A673 (cell line): Measurements from ENCODE around the gene ANAPC2.

Experiments used
- EZH2 ChIP-seq: fragments of 200-600 bp; sonication (generic); IDR thresholded peaks from 2 replicates; pipeline ENCODE4 v1.6.1; 2017; ENCODE audit warnings: borderline replicate concordance, low read depth, mild to moderate bottlenecking, mixed read lengths, antibody characterized with exemption, low read length; ENCODE audit not compliant: poor library complexity, severe bottlenecking
- TF ChIP-seq, protein P1 (sequence below): fragments of 300-800, 200-600 bp; sonication (generic); conservative IDR thresholded peaks from 2 replicates; pipeline ENCODE4 v1.5.1; 2017; ENCODE audit warnings: low read depth, mild to moderate bottlenecking, antibody characterized with exemption, low read length, moderate library complexity, mixed read lengths

- TF ChIP-seq, protein P1, sequence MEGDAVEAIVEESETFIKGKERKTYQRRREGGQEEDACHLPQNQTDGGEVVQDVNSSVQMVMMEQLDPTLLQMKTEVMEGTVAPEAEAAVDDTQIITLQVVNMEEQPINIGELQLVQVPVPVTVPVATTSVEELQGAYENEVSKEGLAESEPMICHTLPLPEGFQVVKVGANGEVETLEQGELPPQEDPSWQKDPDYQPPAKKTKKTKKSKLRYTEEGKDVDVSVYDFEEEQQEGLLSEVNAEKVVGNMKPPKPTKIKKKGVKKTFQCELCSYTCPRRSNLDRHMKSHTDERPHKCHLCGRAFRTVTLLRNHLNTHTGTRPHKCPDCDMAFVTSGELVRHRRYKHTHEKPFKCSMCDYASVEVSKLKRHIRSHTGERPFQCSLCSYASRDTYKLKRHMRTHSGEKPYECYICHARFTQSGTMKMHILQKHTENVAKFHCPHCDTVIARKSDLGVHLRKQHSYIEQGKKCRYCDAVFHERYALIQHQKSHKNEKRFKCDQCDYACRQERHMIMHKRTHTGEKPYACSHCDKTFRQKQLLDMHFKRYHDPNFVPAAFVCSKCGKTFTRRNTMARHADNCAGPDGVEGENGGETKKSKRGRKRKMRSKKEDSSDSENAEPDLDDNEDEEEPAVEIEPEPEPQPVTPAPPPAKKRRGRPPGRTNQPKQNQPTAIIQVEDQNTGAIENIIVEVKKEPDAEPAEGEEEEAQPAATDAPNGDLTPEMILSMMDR: no peak
- no peak for TF ChIP-seq EZH2
Observed at GRCh38 chr9:137128862-137129455, 59.4 kb downstream of the ANAPC2 start.
